Epidermal melanocyte (primary cell): ENCODE measurements around the gene PNMA8A.

Experiments
- DNase-seq: peaks from one replicate; pipeline ENCODE4 v3.0.0; 2011; ENCODE audit warnings: low spot score; ENCODE audit not compliant: insufficient read length

Gene PNMA8A

DNA sequence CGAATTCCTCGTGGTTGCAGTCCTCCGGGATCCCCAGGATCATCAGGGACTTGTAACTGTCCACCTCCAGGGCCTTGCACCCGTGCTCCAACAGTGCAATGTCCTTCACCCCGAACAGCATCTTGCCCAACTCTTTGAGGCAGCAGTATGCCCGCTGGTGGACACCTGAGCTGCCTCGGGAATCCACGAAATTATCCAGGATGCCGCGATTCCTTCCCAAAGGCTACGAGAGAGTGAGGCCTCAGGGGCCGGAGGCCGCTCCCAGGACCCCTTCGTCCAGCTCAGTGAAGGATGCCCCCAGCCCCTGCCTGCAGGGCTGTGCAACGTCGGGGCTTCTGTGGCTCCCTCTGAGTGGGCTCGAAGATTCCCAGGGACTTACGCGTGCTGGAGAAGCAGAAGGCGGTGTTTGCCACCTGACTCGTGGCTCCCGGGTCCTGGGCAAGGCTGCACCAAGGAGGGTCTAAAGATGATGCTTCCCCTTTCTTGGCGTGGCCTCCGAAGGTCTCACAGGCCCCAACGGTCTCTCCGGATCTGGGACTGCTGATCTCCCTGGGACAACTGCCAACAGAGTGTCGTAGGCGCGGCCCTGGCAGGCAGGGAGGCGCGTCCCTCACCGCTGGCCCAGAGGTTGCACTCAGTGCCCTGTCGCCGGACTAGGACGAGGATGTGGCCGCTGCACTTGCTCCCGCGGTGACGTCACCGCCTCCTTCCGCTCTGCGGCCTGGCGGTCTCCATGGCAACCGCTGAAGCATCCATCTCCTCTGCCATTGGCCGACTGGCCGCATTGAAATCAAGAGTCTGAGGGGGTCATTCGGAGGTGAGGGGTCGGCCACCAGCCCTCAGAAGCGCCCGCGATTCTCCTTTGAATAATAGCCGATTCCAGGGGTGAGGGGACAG lies 42.9 kb downstream of the PNMA8A start, which contains the start of gene PNMA8C:
TSS of gene PNMA8C (minus strand) at position 698 of the 897 bp plus-strand sequence. CDS start at position 121, 577 bp downstream.
- no peak for DNase-seq

DNA sequence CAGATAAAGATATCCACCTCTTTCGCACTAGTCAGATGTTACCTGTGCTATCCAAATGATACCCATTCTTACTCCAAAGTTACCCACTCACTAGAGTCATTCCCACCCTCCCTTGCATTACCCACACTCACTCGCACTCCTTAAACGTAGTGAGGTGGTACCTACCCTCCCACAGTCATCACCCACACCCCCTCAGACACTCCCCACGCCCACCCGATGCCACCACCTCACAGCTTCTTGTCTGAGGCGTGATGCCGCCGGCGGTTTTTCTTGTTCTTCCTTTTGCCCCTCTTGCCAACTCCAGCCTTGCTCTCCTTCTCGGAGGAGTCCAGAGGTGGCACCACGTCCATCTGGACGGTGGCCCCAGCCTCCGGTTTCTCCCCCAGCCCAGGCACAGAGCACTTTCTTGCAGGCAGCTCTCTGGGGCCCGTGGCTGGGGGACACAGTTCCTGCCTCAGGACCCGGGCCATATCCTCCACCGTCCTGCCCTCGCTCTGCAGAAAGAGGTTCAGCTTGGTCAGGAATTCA lies 43.8 kb downstream of the PNMA8A start:
- no peak for DNase-seq

DNA sequence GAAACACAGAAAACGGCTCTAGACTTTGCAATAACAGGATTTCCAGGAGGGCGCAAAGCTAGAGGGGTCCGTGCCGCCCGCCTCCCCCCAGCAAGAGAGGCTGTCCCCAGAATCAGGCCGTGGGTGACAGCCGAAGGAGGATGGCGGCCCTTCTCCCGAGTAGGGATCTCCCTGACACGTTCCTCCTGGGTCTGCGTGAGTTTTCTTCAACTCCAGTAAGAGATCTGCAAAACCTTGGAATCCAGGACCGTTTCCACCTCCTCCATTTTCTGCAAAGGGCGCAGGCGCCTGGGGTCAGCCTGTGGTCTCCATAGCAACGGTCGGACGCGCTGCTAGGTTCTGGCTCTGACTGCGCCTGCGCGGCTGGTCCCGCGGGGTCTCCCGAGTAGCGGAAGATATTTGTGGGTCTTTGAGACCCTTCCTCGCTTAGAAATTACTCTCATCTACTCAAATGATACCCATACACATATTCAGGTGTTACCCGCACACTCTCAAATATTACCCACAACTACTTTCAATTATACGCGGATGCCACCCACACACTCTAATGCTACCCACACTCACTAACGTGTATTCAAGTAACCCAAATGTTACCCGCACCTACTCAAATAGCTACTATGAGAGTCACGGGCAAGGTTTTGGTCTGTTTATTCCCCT lies 44.7 kb downstream of the PNMA8A start:
- peak; percentile 84 for DNase-seq

DNA sequence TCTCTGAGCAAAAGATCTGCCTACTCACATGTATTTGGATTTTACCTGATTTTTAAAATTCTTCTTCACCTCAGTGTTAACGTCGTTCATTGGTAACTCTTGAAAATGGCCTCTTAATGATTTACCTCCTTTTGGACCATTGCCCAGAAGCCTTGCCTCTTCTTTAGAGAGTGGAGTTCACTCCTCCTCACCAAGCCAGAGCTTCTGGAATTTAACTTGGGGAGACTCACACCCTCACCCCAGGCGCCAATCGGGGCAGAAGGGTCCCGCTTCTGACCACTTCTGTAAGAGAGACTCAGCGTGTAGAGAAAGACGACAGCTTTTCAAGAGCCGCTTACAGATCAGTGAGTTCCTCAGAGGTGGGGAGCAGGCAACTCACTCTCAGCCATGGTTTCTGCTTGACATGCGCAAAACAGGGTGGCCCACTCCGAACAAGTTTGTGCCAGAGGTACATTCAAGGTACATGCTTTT lies 45.3 kb downstream of the PNMA8A start:
- DNase-seq = no peak

DNA sequence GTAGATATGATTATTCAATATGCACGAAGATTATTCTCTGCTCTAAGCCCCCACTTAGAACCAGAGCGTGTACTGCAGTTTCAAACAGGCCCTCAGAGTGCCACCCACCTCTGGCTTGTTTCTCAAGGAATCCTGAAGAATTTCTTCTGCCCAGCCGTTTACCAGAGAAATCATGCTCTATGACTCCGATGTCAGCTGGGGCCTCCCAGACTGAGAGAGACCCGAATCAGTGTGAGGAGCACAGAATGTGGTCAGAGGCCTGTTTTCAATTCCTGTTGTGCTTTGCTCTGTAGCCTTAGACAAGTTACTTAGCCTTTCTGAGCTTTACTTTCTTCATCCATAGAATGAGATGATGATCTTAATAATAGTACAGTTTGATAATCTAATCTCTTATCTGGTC lies 48.2 kb downstream of the PNMA8A start:
- no peak for DNase-seq

DNA sequence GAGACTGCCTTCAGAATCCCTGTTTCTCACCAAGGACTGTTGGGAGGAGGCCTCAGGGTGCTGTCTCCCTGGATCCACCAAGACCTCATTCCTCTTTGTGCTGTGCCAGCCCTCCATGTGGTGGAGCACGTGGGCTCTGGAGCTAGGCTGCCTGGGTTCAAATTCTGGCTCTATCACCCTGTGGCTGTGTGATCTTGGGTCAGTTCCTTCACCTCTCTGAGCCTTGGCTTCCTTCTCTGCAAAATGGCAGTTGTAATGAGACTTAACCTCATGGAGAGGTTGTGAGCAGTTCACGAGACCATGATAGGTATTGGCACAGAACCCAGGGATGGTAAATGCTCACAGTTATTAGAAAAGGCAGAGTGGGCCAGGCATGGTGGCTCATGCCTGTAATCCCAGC lies 49.0 kb downstream of the PNMA8A start:
- no peak for DNase-seq

DNA sequence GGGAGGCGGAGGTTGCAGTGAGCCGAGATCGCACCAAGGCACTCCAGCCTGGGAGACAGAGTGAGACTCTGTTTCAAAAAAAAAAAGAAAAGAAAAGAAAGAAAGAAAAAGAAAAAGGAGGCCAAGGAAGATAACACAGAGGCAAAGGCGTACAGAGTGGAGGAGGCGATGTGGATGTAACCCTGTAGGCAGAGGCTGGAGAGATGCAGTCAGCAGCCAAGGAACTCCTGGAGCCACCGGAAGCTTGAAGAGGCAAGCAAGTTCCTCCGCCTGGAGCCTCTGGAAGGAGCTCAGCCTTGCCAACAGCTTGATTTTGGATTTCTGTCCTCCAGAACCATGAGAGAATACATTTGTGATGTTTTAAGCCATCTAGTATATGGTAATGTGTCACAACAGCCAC lies 51.3 kb downstream of the PNMA8A start:
- no peak for DNase-seq
